Inflammatory macrophage treated with lipopolysaccharide for 4 hours (primary cell): ENCODE data around the gene TMEM138.
"Not testable (repeated sequence)": the region's sequence is repeated elsewhere in the genome, so short reads cannot be mapped to it uniquely, and the experiment has no call there.

ENCODE experiments used
- DNase-seq: peaks from one replicate; pipeline ENCODE4 v3.0.0-alpha.2; 2020

Gene TMEM138

DNA sequence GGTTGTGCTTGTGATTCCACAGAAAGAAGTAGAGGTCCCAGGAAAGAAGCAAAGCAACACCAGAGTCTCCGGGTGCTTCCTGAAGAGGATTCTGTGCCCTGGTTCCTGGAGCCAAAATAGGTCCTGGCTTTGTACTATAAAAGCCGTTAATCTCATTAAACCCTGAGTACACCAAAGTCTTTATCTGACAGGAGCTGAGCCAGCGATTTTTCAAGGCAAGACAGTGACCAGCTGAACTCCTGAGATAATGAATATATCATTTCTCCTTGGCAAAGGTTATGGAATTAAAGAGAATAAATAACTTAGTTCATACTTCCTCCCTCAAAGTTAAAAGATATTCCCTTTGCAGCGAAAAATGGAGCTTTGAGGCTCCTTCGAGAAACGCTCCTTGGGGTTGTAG, 5.2 kb downstream of the TMEM138 start:
- DNase-seq: no peak

DNA sequence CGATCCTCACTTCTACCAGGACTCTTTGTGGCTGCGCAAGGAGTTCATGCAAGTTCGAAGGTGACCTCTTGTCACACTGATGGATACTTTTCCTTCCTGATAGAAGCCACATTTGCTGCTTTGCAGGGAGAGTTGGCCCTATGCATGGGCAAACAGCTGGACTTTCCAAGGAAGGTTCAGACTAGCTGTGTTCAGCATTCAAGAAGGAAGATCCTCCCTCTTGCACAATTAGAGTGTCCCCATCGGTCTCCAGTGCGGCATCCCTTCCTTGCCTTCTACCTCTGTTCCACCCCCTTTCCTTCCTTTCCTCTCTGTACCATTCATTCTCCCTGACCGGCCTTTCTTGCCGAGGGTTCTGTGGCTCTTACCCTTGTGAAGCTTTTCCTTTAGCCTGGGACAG, 6.5 kb downstream of the TMEM138 start:
- peak; percentile 44 for DNase-seq

DNA sequence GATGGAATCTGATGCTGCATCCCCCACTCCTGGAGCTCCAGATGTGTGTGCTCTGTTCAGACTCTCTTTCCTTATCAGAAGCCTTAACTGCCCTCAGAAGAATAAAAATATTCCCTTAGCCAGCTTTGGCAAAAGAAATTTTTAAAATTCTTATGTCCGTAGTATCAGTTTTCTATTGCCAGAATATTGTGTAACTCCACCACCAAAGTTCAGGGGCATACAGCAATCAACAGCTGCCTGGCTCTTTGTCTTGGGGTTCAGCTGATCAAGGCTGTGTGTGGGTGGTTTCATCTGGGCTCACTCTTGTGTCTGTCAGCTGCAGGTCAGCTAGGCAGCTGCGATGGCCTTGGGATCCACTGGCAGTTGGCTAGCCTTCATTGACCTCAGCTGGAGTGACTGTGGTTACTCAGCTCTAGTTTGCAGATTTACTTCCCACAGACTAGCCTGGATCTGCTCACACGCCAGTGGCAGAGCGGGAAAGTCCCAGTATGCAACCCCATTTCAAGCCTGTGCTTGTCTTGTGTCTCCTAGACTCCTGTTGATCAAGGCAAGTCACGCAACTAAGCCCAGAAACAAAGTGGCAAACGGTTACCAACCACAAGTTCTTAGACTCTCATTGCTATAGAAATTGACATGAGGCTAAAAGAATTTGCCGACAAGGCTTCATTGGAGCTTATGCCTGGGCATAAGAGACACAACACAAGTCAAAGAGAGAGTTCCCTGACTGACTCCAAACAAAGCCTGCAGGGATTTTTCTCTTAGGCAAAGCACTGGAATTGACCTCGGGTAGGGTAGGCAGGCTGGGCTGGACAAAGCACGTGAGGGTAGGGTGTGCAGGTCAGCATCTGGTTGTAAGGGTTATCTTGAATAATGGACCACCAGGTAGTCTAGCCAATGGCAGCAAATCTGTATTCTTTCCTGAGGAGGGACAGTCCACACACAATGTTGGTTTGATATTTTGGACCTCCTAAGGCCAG, 7.5 kb downstream of the TMEM138 start:
- DNase-seq: peak; percentile 95

DNA sequence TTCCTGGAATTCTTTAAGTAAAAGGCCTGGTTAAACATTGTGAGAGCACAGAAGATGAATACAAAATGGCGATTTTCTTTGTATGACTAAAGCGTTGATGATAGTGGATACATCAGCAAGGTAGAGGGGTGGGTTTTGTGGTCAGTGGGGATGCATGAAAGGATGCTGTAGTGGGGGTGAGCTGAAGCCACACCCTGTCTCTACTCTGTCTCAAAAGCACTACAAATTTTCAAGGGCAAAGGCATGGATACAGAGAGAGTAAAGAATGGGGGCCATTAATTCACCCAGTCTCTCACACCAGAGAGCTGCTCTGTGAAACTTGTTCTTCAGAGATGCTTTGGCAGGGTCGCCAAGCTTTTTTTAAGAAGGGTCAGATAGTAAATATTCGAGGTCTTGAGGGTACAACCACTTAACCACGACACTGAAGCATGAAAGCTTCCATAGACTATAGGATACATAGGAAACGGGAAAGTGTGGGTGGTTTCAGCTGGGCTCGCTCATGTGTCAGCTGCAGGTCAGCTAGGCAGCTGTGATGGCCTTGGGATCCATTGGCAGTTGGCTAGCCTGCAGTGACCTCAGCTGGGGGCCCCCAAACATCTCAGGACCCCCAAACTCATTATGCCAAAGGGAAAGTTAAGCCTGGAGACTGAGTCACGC, 8.3 kb downstream of the TMEM138 start:
- DNase-seq: peak; percentile 45

DNA sequence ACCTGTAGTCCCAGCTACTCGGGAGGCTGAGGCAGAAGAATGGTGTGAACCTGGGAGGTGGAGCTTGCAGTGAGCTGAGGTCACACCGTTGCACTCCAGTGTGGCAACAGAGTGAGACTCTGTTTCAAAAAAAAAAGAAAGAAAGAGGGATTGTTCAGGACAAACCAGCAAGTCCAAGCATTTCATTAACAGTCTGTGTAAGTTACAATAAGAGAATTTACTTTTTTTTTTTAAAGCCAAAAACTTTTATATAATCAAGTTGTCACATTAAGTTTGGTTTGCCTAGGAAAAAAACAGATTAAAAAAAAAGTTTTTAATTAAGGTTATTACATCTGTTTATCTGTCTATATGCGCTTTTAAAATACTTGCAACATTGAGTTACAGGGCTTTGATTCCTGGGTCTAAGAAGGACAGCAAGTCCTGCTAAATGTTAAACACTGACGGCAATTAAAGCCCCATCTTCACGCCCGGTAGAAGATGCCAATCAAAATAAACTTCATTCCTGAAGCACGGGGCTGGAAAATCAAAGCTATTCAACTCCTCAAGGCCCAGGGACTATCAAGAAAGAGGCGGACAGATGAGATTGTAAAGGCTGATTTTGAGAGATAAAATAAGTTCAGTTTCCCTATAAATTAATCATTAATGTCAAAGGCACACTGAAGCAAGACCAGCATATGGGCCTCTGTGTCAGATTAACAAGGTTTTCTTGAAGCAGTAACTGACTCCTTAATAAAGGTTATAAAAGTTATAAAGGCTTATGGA, 10.7 kb downstream of the TMEM138 start:
- no peak for DNase-seq

DNA sequence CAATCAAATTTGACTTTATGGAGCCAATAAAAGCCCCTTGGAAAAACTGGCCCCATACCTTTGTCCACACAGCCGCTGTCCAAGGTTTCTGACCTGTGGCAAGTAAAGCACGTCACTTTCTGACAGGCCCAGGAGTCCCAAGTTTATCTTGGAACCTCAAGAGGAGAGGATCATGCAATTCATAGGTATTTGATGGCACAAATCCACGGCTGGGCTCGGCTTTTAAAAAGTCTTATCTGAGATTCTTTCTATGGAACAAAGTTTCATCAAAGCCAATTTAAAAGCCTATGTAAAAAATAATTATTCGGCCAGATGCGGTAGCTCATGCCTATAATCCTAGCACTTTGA, 13.6 kb downstream of the TMEM138 start:
- DNase-seq: no peak

DNA sequence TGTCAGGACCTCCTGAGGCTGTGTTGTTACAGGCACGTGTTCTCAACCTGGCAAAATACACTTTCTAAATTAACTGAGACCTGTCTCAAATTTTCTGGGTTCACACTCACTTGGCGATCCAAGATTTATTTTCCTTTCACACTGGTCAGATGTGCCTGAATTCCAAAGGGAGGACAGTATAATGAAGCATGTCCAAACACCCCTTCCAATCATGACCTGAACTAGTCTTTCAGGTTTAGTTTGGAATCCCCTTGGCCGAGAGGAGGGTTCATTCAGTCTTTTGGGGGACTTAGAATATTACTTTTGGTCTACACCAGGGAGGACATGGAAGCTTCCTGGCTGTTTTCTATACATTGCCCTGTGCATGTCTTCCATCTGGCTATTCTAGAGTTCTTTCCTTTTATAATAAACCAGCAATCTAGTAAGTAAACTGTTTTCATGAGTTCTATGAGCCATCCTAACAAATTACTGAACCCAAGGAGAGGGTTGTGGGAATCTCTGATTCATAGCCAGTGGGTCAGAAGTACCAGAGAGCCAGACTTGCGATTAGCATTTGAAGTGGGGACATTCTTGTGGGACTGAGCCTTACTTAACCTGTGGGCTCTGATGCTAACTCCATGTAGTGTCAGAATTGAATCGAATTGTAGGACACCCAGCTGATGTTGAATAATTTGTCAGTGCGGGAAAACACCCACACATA, 15.4 kb downstream of the TMEM138 start:
- peak; percentile 36 for DNase-seq

DNA sequence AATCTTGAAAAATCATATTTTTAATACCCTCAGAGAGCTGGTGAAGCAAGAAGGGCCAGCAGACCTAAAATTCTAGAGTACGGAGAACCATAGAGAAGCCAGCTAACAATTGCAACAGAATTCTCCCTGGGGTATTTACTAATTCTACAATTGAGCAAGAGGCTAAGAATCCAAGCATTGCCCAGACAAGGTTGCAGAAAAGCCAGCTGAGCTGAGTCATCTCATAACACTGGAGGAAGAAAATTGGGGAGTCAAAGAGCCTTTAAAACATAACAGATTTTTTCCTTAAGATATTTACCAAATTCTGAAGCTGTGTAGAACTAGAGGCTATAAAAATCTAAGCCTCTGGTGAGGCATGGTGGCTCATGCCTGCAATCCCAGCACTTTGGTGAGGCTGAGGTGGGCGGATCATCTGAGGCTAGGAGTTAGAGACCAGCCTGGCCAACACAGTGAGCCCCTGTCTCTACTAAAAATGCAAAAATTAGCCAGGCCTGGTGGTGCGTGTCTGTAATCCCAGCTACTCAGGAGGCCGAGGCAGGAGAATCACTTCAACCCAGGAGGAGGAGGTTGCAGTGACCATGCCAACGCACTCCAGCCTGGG, 16.6 kb downstream of the TMEM138 start:
- peak; percentile 96 for DNase-seq

DNA sequence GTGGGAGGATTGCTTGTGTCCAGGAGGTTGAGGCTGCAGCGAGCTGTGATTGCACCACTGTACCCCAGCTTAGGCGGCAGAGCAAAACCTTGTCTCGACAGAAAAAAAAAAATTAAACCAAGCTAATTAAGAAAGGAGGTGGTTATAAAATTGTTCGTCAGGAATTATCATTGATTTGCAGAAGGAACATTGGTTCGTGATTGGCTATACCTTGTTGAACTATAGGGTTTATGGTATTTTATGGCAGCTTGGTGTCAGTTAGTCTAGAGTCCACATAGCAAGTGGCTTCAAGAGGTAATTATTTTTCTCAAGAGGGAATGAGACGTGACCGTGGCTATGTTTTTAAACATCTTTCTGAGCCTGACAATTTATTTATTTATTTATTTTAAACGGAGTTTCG, 18.7 kb downstream of the TMEM138 start:
- no peak for DNase-seq

DNA sequence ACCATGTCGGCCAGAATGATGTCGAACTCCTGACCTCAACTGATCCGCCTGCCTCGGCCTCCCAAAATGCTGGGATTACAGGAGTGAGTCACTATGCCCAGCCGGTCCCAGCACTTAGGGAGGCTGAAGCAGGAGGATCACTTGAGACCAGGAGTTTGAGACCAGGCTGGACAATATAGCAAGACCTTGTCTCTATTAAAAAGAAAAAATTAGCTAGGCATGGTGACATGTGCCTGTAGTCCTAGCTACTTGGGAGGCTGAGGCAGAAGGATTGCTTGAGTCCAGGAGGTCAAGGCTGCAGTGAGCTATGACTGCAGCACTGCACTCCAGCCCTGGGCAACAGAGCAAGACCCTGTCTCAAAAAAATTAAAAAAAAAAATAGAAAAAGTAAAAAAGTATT, 21.7 kb downstream of the TMEM138 start:
- not testable (repeated sequence) for DNase-seq

DNA sequence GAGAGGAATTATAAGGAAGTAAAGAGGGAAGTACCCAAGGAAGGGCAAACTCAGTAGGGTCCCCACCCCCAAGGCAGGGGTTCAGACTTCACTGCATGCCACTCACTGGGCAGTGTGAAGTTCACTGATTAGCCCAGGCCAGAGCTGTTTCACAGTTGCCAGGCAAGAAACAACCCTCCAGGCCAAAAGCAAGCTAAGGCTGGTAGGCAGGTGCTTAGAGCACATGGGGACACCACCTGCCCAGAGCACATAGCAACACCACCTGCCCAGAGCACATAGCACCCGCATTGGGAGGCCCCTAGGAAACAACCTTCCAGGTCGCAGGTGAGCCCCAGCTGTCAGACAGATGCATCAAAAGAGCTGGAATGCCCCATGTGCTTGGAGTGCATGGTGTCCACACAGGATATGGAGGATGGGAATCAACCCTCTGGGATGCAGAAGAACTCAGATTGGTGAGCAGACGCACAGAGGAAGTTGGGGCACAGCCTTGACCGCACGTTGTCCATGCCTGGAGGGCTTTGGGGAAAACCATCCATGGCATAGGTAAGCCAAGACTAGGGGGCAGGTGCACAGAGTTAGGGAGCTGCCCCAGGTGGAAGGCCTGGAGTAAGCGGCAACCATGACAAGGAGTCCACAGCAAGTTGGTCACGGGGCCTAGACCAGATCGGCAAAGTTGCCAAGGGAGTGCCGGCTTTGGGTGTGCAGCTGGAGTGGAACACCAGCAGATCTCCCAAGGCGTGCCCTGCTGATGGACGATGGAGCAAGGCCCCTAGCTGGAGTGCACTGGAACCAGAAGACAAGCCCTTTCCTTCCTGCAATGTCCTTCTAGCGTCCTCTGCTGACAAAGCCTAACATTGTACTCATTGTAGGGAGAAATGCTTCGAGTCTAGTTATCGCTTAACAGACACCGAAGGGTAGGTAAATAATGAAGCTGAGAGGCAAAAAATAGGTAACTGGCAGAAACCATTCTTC, 22.4 kb downstream of the TMEM138 start:
- DNase-seq: peak; percentile 57

DNA sequence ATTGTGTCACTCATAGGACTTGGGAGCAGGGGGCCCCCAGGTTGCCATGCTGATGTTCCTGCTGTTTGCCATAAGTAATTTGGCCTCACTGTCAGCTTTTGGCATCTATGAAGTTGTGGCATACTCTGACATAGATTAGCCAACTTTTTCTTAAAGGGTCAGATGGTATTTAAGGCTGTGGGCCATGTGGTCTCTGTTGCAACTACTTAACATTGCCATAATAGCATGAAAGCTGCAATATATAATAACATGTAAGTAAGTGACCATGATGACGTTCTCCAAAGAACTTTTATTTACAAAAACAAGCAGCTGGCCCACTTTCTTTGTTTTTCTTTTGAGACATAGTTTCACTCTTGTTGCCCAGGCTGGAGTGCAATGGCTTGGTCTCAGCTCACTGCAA, 28.0 kb downstream of the TMEM138 start:
- no peak for DNase-seq

DNA sequence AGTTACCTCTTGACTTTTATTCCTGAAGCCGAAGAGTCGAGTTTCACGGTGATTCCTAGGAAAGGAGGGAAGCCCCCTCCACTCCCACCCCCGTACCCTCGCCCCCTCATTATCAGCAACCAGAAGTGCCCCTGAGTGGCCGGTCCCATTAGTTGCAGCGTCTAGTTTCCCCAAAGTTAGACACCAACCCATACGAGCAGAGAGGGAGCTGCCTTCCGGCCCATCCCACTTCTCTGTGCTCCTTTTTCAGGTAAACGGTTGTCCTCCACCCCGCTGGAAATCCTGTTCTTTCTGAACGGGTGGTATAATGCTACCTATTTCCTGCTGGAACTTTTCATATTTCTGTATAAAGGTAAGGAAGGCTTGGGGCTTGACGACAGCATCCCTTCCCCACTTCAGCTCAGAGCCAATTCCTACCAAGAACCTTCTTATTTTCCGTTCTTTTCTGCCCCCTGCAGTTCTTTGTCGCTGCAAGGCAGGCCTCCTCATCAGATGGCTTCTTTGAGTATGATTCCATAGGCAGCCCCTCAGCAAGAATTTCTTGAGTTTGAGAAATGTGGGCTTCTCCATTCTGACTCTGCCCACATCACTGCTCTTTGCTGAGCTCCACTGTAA, 30.9 kb downstream of the TMEM138 start:
- DNase-seq: no peak

DNA sequence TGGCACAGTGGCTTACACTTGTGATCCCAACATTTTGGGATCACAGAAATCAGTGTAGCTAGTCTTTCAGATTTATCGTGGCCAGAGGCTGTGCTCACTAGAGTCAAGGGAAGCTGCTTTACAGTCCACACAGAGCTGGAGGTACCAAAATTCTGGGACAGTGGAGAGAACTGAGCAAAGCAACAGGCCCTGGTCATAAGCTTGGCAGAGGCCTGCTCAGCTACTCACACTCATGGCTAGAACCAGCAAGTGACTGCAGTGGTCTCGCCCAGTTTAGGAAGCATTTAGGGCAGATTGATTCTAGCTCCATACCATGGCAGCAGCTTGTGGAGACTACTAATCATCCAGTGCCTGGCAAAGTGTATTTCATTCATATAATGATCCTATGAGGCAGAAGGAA, 39.0 kb downstream of the TMEM138 start:
- no peak for DNase-seq

DNA sequence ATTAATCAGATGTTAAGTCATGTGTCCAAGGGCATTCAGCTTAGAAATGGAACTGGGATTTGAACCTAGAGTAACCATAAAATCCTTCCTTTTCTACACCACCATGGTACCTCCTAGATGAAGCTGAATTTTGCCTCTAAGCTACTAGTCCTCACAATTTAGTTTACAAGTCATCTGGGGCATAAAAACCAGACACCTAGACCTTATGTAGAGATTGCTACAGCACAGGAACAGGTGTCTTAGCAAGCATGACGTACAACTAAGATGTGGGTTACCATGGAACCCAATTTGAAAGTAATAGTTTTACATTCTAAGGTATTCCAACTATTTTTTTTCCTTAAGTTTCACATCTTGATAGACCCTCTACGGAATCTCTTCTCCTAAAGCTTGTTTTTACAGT, 39.4 kb downstream of the TMEM138 start:
- DNase-seq: no peak

DNA sequence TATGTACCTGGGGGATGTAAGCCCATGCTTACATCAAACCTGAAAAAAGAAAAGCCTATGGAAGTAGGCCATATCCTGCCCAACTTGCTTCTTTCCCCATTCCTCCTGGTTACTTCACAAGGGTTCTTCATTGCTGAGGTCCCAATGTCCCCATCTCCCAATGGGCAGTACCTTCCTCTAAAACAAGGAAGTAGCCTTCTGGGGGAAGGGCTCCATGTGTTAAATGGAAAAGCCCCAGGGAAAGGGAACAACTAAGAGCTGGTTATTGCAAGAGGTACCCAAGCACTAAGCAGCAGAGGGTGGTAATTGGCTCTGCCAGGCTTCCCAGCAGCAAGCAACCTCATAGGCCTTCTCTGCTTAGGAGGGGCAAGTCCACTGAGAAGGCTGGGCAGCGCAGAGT, 41.5 kb downstream of the TMEM138 start:
- peak; percentile 52 for DNase-seq

DNA sequence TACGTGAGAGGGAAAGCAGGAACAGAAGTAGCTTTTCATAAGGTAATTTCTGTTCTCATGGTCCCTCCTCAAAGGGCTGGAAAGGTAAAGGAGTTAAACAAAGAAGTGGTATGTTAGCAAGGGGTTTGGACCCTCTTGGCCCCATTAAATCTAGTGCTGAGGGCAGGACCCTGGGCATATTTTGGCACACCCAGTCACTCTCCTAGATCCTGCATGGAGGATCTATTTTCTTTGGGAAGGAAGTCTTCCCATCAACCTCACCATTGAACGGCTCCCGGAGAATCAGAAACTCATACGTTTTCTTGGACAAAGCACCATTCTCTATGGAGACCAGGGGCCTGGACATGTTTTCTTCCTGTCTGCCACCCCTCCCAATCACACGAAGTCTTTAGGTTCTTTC, 41.9 kb downstream of the TMEM138 start:
- no peak for DNase-seq

DNA sequence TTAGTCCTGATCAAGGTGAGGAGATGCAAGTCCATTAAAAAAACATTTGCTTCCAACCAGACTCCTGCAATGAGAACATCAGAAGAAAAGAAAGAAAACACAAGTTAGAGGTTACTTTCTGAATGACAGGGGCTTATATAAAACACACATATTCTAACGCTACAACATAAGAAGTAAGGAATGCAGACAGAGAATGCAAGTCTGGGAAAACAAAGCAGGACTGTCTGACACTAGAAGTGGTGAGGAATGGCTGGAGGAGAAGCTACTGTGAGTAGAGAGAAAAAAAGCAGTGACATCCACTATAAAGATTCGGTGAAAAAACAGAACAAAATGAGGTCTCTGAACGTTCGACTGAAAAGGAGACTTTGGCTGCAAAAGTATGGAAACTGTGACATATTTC, 42.5 kb downstream of the TMEM138 start:
- no peak for DNase-seq

DNA sequence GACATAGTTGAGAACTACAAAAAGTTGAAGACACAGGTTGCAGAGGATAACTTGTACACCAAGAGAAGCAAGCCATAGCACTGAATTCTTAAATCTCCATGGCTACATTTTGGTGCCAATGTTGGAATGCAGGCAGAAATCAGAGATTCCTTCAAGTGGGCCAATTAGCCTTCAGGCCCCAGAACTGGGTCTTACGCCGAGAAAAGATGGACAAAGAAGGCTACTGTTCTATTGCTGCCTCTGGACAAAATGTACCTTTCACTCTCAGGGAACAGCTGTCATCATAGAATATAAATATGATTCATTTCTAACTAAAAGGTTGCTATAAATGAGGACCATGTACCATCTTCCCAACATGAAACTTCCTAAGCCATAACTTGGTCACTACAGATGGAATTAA, 43.9 kb downstream of the TMEM138 start:
- DNase-seq: no peak

DNA sequence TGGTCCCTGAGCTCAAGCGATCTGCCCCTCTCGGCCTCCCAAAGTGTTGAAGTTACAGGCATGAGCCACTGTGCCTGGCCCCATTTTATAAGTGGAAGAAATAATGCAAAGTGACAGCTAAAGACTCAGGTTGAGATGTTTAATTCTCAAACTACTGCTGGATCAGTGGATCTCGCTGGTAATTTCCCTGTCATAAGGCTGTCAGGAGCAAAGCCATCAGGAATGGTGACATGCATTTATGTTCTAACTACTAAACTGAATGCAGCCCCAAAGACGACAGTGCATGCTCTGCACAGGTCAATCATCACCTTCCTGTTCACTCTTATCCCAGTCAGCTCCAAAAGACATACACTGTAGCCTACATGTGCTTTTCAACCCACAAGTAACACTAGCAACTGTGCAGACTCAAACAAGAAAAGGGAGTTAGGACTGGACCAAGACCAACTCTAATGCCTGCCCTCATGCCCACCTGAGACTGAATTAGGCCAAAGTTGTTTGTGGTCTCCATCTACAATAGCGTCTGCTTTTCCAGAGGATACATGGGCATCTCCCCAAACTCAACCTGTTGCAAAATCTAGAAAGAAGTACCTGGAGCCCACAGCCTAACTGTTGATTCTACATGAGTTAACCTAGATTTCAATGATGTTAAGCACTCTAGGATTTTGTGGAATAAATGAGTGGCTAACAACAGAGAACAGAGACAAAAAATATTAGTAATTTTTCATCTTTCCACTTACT, 45.0 kb downstream of the TMEM138 start:
- no peak for DNase-seq
